OCI-LY1 (cell line): ENCODE measurements around the gene NOD2.

Experiments
- CTCF ChIP-seq: fragments of 200-600 bp; sonication (generic), shearing (Covaris generic); IDR thresholded peaks from 2 replicates; pipeline ENCODE4 v1.5.1; 2017; ENCODE audit warnings: mild to moderate bottlenecking, antibody characterized with exemption, low read length, moderate library complexity, mixed read lengths
- EZH2 ChIP-seq: fragments of 200-600 bp; sonication (generic), shearing (Covaris generic); IDR thresholded peaks from 2 replicates; pipeline ENCODE4 v1.8.0; 2017; ENCODE audit warnings: borderline replicate concordance, mixed run types, mild to moderate bottlenecking, antibody characterized with exemption, low read length, moderate library complexity, mixed read lengths

- TF ChIP-seq CTCF: no peak
- TF ChIP-seq EZH2: no peak
Measured at GRCh38 chr16:50718761-50719400, 25.5 kb downstream of the NOD2 start.
